Natural killer cell (primary cell): ENCODE data around the gene CLPSL2. TPM values are rescaled to one million over a fixed set of nuclear protein-coding genes. Genes with fewer than 3 reads are reported as not detected.

Source experiments
- ATAC-seq, 3 donors: fragments of 150-1000 bp in 2 of 3; fragments of 200-7000 bp in 1 of 3; cut with Tn5 transposase; 1 replicate in 1 of 3; 2 replicates in 2 of 3; pipeline ENCODE4 v1.10.0; 2021; ENCODE audit warnings: mild to moderate bottlenecking in 2 of 3, moderate library complexity in 2 of 3
- DNase-seq, 2 donors: peaks; one replicate each; pipeline versions ENCODE4 v3.0.0 to v3.0.0-alpha.2; 2013 to 2021; ENCODE audit warnings: mixed read lengths in 1 of 2
- H3K27ac ChIP-seq: one replicate; pipeline ENCODE4 v1.5.1; 2013; ENCODE audit warnings: mild to moderate bottlenecking, low read length
- H3K27me3 ChIP-seq: one replicate; pipeline ENCODE4 v1.6.1; 2013; ENCODE audit warnings: low read length; ENCODE audit not compliant: control insufficient read depth, insufficient read depth
- H3K36me3 ChIP-seq: one replicate; pipeline ENCODE4 v1.6.1; 2013; ENCODE audit warnings: low read length; ENCODE audit not compliant: control insufficient read depth, insufficient read depth
- H3K4me1 ChIP-seq: one replicate; pipeline ENCODE4 v1.6.1; 2013; ENCODE audit warnings: low read length; ENCODE audit not compliant: control insufficient read depth, insufficient read depth
- H3K4me3 ChIP-seq: one replicate; pipeline ENCODE4 v1.5.1; 2013; ENCODE audit warnings: low read length
- H3K9me3 ChIP-seq: one replicate; pipeline ENCODE4 v1.6.1; 2013; ENCODE audit warnings: low read length; ENCODE audit not compliant: control insufficient read depth, insufficient read depth
- H3K27ac Mint-ChIP-seq, 2 donors: one replicate each; pipeline ENCODE4 v1.8.0; 2022; ENCODE audit warnings: mild to moderate bottlenecking in 2 of 2, mixed read lengths in 2 of 2, moderate library complexity in 1 of 2
- H3K27me3 Mint-ChIP-seq, 2 donors: one replicate each; pipeline ENCODE4 v1.8.0; 2022; ENCODE audit warnings: low read depth in 2 of 2, mixed read lengths in 2 of 2
- H3K36me3 Mint-ChIP-seq: one replicate; pipeline ENCODE4 v1.8.0; 2022; ENCODE audit warnings: mixed read lengths
- H3K4me1 Mint-ChIP-seq, 2 donors: one replicate each; pipeline ENCODE4 v1.8.0; 2022; ENCODE audit warnings: mixed read lengths in 2 of 2
- H3K4me3 Mint-ChIP-seq: one replicate; pipeline ENCODE4 v1.8.0; 2022; ENCODE audit warnings: mild to moderate bottlenecking, moderate library complexity, mixed read lengths
- H3K9me3 Mint-ChIP-seq, 2 donors: one replicate each; pipeline ENCODE4 v1.8.0; 2022; ENCODE audit warnings: mixed read lengths in 2 of 2
- WGBS: methylation state at CpG from one replicate; pipeline ENCODE4 v1.1.7; 2013; ENCODE audit warnings: missing lambda C conversion rate; ENCODE audit not compliant: insufficient coverage; 5-methylcytosine and 5-hydroxymethylcytosine counted together
- intact Hi-C: fragments of 100-400 bp; cut with micrococcal nuclease; formaldehyde crosslinking; loops from one replicate; pipeline ENCODE4 v1.14.2; 2022
- total RNA-seq, 4 donors: library from RNA; stranded (reverse); fragments of 120-200 nt in 1 of 4; gene quantifications; one replicate each; pipeline versions ENCODE4 v1.2.3 to v1.2.4, GENCODE V29; 2013 to 2022
- TF ChIP-seq, protein P1 (sequence below): fragments of 200-600 bp; IDR thresholded peaks from one replicate; pipeline ENCODE4 v1.8.0; 2022; ENCODE audit warnings: antibody characterized with exemption

The CLPSL2 gene
- total RNA-seq, 3 donors from 2014 or later (not counting 1 experiment from before 2014, with no cell fraction given), result not detected

DNA sequence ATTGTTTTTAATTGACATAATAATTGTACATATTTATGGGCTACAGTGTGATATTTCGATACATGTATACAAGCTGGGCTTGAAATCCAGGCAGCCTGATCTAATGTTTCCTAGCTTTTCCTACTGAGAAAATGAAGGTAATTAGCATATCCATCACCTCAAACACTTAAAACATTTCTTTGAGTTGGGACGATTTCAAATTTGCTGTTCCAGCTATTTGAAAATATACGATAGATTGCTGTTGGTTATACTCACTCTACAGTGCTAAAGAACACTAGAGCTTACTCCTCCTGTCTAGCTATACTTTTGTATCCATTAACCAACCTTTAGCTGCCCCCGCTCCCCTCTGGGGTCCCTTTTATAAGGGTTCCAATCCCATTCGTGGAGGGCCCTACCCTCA lies 33.4 kb downstream of the CLPSL2 start:
- Mint-ChIP-seq H3K9me3 (no peaks in the 10 kb centered on the region), H3K4me1 (peaks cover 5 to 13% of the 10 kb centered on the region in 2 donors), H3K27me3 (peaks cover 21 to 26% of the 10 kb centered on the region in 2 donors), H3K36me3 (no peaks in the 10 kb centered on the region), H3K27ac (no peak overlapping the region), H3K4me3 (no peak overlapping the region)
- TF ChIP-seq, protein P1, sequence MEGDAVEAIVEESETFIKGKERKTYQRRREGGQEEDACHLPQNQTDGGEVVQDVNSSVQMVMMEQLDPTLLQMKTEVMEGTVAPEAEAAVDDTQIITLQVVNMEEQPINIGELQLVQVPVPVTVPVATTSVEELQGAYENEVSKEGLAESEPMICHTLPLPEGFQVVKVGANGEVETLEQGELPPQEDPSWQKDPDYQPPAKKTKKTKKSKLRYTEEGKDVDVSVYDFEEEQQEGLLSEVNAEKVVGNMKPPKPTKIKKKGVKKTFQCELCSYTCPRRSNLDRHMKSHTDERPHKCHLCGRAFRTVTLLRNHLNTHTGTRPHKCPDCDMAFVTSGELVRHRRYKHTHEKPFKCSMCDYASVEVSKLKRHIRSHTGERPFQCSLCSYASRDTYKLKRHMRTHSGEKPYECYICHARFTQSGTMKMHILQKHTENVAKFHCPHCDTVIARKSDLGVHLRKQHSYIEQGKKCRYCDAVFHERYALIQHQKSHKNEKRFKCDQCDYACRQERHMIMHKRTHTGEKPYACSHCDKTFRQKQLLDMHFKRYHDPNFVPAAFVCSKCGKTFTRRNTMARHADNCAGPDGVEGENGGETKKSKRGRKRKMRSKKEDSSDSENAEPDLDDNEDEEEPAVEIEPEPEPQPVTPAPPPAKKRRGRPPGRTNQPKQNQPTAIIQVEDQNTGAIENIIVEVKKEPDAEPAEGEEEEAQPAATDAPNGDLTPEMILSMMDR, result no peak
- Histone ChIP-seq H3K36me3 (no peaks in the 10 kb centered on the region), H3K9me3 (no peaks in the 10 kb centered on the region), H3K4me1 (peaks cover 7% of the 10 kb centered on the region), H3K27me3 (peaks cover 10% of the 10 kb centered on the region), H3K4me3 (no peak overlapping the region), H3K27ac (no peak overlapping the region)
- DNase-seq (no peak), ATAC-seq (no peak)
- intact Hi-C loops, result no loop called here
- WGBS, result 83% methylated on average over 5 of the region's 5 CpGs

DNA sequence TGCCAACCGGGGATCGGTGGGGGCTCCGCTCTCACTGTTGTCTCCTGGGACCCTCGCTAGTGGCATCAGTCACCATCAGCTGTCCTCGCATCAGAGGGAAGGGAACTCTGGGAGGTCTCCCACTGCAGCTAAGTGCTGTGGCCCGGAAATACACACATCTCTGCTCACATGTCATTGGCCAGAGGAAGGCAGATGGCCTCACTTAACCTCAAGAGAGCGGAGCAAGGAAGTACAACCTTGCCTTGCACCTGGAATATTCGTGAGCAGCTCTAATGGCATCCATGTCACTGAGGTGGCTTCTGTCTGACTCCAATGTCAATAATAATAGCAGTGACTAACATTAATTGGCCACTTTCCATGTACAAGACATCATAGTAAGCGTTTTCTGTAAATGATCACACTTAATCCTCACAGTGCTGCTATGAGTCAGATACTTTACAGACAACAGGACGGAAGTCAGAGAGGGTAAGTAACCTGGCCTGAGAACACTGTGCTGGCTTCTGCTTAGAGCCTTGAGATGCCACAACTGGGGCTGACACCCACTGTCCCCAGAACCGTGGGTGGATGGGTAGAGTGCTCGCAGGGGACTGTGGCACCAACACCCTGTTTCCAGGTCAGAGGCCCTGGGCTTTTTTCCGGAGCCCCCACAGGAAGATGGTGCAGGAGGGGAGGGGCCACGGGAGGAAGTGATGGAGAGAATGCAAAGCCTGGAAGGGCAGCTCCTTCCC lies 34.7 kb downstream of the CLPSL2 start:
- no peak overlapping the region for H3K4me3 Mint-ChIP-seq
- Histone ChIP-seq H3K36me3 (no peaks in the 10 kb centered on the region), H3K4me3 (no peak overlapping the region), H3K9me3 (no peaks in the 10 kb centered on the region), H3K27ac (no peak overlapping the region), H3K27me3 (peaks cover 5% of the 10 kb centered on the region), H3K4me1 (no peaks in the 10 kb centered on the region)
- 77% methylated on average over 14 of the region's 14 CpGs for WGBS
- H3K4me1 Mint-ChIP-seq, result peaks cover 0 to 4% of the 10 kb centered on the region in 2 donors
- DNase-seq, result no peak
- H3K27ac Mint-ChIP-seq, result no peak overlapping the region
- no peak for ATAC-seq
- no peaks in the 10 kb centered on the region for H3K9me3 Mint-ChIP-seq
- intact Hi-C loops, result no loop called here
- no peaks in the 10 kb centered on the region for H3K36me3 Mint-ChIP-seq
- TF ChIP-seq, protein P1, result no peak
- H3K27me3 Mint-ChIP-seq, result peaks cover 15 to 18% of the 10 kb centered on the region in 2 donors

DNA sequence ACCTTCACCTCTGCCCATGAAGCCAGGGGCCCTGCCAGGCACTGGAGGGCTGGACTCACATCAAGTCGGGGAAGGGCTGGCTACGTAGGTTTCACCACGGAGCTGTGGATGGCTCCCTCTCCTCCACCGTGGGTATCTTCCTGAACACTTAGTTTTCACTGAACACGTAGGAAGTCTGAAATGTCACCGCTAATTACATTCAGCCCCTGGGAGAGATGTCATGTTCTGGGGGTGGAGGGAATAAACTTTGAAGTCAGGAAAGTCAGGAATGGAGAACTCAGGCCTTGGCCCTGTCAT lies 35.2 kb downstream of the CLPSL2 start:
- Histone ChIP-seq H3K9me3 (no peaks in the 10 kb centered on the region), H3K4me1 (no peaks in the 10 kb centered on the region), H3K4me3 (no peak overlapping the region), H3K27me3 (peaks cover 2% of the 10 kb centered on the region), H3K36me3 (no peaks in the 10 kb centered on the region), H3K27ac (no peak overlapping the region)
- WGBS, result 80% methylated on average over 6 of the region's 6 CpGs
- no peaks in the 10 kb centered on the region for H3K36me3 Mint-ChIP-seq
- H3K4me3 Mint-ChIP-seq, result no peak overlapping the region
- H3K27me3 Mint-ChIP-seq, result peaks cover 12 to 14% of the 10 kb centered on the region in 2 donors
- ATAC-seq (no peak), DNase-seq (no peak)
- H3K27ac Mint-ChIP-seq, result no peak overlapping the region
- TF ChIP-seq, protein P1, result no peak
- peaks cover 0 to 4% of the 10 kb centered on the region in 2 donors for H3K4me1 Mint-ChIP-seq
- no peaks in the 10 kb centered on the region for H3K9me3 Mint-ChIP-seq
- intact Hi-C loops, result no loop called here

DNA sequence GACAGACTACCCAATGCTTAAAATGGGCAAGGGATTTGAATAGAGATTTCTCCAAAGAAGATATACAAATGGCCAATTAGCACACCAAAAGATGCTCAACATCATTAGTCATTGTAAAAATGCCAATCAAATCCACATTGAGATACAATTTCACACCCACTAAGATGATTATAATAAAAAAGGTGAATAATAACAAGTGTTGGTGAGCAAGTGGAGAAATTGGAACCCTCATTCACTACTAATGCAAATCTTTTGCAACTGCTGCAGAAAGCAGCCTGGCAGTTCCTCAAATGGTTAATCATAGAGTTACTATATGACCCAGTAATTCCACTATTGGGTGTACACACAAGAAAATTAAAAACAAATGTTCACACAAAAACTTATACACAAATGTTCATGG lies 41.1 kb downstream of the CLPSL2 start:
- Histone ChIP-seq H3K27me3 (peaks cover 2% of the 10 kb centered on the region), H3K27ac (no peak overlapping the region), H3K4me3 (no peak overlapping the region), H3K9me3 (peaks cover 3% of the 10 kb centered on the region), H3K36me3 (no peaks in the 10 kb centered on the region), H3K4me1 (no peaks in the 10 kb centered on the region)
- intact Hi-C loops, result no loop called here
- no peaks in the 10 kb centered on the region for H3K9me3 Mint-ChIP-seq
- DNase-seq, result no peak
- no peak overlapping the region for H3K4me3 Mint-ChIP-seq
- H3K36me3 Mint-ChIP-seq, result no peaks in the 10 kb centered on the region
- no peaks in the 10 kb centered on the region for H3K4me1 Mint-ChIP-seq
- TF ChIP-seq, protein P1, result no peak
- ATAC-seq, result no peak
- no peaks in the 10 kb centered on the region for H3K27me3 Mint-ChIP-seq
- H3K27ac Mint-ChIP-seq, result no peak overlapping the region
